Fibroblast of the aortic adventitia (primary cell): ENCODE data around the gene NCF1. TPM values are rescaled to one million over a fixed set of nuclear protein-coding genes. Genes with fewer than 3 reads are reported as not detected.
"Not testable (repeated sequence)": the region's sequence is repeated elsewhere in the genome, so short reads cannot be mapped to it uniquely, and the experiment has no call there.

Source experiments
- DNase-seq: peaks from one replicate; pipeline ENCODE4 v3.0.0-alpha.2; 2010; ENCODE audit warnings: low read depth
- H3K4me3 ChIP-seq: 2 replicates; pipeline ENCODE4 v1.5.1; 2011; ENCODE audit warnings: low read depth, mild to moderate bottlenecking, control low read depth, low read length, moderate library complexity
- total RNA-seq: library from RNA; depleted of rRNA; stranded (reverse); fragments of >200 nt; gene quantifications from 2 replicates; pipeline ENCODE4 v1.2.3, GENCODE V29; 2012; ENCODE audit warnings: low replicate concordance

The NCF1 gene
- total RNA-seq, 1 donor = not detected

DNA sequence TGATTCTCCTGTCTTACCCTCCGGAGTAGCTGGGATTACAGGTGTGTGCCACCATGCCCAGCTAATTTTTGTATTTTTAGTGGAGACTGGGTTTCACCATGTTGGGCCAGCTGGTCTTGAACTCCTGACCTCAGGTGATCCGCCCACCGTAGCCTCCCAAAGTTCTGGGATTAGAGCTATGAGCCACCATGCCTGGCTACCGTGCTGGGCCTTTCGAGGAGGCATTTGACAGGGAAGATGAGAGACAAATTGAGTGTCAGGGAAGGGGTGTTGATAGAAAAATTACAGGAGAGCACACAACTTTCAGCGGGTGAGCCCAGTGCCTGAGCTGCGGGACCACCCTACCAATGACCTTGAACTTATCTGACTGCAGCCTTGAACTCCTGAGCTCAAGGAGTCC, 3.7 kb upstream of the NCF1 start:
- H3K4me3 ChIP-seq, DNase-seq: not testable (repeated sequence)

DNA sequence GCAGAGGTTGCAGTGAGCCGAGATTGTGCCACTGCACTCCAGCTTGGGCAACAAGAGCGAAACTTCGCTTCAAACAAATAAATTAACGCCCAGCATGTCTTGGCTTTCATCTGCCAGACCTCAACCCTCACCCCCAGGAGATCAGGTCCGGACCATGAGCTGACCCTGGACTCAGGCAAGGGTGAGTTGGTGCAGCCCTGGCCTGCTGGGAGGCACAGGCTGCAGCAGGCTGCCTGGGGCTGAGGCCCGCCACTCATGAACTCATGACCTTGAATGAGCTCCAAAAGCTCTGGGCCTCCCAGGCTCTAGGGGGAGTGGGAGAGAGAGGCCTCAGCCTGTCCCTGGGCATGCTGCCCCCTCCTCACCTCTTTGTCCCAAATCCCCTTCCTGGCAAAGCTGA, 1.7 kb upstream of the NCF1 start:
- not testable (repeated sequence) for H3K4me3 ChIP-seq, DNase-seq

DNA sequence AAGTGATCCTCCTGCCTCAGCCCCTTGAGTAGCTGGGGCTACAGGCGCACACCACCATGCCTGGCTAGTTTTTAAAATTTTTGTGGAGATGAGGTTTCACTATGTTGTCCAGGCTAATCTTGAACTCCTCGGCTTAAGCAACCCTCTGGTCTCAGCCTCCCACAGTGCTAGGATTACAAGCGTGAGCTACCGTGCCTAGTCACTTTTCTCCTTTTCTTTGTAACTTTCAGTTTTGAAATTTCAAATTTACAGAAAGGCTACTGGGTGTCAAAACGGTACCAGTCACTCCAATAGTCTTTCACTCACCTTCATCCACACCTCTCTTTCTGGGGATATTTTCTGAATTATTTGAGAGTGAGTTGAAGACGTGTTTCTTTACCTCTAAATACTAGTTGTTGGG, 1.3 kb downstream of the NCF1 start:
- not testable (repeated sequence) for H3K4me3 ChIP-seq, DNase-seq

DNA sequence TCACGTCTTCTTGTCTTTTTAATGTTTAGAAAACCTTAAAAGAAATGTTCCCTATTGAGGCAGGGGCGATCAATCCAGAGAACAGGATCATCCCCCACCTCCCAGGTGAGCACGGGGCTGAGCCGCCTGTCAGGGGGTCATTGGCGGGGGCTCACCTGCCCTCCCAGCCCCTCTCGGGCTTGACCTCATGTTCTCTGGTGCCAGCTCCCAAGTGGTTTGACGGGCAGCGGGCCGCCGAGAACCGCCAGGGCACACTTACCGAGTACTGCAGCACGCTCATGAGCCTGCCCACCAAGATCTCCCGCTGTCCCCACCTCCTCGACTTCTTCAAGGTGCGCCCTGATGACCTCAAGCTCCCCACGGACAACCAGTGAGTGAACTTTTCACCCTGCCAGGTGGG, 5.2 kb downstream of the NCF1 start:
- DNase-seq, H3K4me3 ChIP-seq: not testable (repeated sequence)

DNA sequence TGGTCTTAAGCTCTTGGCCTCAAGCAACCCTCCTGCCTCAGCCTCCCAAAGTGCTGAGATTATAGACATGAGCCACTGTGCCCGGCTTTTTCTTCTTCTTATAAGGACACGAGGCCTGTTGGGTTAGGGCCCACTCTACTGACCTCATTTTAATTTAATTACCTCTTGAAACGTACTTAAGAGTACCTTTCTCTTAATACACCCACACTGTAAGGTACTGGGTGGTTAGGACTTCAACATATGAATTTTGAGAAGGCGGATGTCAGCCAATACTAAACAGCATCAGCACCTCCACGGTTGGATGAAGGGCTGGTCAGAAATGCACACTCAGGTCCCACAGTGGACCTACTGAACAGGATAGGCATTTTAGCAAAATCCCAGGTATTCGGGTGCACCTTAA, 7.9 kb downstream of the NCF1 start:
- H3K4me3 ChIP-seq, DNase-seq: not testable (repeated sequence)

DNA sequence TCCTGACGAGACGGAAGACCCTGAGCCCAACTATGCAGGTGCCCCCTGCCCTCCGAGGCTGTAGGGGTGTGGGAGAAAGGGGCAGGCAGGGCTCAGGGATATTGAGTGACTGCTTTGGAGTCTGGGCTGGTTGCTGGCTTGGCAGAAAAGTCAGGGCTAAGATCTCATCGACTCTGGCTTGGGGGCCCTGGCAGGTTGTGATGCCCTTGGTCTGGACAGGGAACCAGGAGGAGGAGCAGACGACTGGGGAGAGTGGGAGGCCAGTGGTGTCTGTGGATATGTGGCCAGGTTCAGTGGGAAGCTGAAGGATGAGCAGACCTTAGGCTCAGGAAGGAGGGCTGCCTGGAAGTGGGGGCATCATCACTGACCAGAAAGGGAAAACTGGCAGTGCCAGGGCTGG, 9.8 kb downstream of the NCF1 start:
- not testable (repeated sequence) for DNase-seq, H3K4me3 ChIP-seq

DNA sequence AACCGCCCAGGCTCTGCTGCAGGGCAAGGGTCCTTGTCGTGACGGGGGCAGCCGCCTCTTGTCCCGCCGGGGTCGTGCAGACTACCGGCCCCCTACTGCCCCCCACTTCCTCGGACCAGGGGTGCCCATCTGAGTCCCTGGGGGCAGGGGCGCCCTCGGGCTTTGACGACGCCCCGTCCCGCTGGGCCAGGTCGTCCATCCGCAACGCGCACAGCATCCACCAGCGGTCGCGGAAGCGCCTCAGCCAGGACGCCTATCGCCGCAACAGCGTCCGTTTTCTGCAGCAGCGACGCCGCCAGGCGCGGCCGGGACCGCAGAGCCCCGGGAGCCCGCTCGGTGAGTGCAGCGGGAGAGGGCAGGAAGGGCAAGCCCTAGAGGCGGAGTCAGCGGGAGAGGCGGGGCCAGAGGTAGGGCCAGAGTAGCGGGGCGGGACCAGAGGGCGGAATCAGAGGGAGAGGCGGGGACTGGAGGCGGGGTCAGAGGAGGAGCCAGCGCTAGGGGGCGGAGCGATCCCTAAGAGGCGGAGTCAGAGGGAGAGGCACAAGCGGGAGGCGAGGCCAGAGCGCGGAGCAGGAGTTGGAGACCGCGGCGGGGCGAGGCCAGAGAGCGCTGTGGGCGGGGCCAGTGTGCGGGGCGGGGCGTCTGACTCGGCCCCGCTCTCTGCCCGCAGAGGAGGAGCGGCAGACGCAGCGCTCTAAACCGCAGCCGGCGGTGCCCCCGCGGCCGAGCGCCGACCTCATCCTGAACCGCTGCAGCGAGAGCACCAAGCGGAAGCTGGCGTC, 14.7 kb downstream of the NCF1 start:
- DNase-seq = peak; percentile 82

DNA sequence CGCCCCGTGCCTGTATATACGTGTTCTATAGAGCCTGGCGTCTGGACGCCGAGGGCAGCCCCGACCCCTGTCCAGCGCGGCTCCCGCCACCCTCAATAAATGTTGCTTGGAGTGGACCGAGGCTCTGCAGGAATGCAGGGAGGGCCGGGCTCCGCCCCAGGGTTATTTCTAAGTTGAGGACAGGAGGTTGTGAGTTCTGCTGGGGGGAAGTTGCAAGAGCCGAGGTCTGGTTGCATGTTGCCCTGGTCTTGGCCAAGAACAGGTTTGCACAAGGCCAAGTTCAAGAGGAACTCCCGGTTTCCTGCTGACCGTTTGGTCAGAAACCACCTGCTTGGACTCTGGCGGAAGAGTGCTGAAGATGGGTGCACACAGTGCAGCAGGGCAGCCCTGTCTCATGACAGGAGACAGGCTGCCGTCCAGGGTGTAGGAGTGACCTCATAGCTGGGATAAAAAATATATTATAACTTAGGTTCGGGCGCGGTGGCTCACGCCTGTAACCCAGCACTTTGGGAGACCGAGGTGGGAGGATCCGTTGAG, 15.5 kb downstream of the NCF1 start:
- H3K4me3 ChIP-seq, DNase-seq: not testable (repeated sequence)

More for the DNA sequence above, 14.7 kb downstream of the NCF1 start:
- H3K4me3 ChIP-seq = peak overlapping the region; percentile 42

DNA sequence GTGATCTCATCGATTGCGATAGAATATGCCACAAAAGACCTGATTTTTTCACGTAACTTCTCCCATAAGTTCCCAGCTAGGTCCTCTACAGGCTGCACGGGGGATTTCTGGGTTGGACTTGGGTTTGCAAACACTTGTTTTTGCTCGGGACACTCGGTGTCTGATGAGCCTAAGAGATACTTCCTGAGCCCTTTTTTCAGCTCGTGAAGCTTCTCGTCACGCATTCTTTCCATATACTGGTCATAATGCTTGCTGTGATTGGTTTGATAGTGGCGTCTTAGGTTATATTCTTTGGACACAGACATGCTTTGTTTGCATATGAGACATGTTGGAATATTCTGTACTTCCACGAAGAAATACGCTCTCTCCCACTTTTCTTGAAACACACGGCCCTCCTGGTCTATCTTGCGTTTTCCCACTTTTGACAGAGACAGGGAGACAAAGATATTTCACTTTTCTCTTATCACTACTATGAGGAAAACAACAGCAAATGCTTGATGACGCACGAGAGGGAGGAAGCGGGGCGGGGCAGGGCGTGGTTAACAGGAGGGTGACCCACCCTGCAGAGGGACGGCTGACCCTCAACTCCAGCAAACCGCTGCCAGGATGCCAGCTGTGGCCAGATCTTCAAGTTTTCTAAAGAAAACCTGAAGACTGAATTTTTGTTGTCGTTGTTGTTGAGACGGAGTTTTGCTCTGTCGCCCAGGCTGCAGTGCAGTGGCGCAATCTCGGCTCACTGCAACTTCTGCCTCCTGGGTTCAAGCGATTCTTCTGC, 24.2 kb downstream of the NCF1 start:
- DNase-seq, H3K4me3 ChIP-seq: not testable (repeated sequence)

DNA sequence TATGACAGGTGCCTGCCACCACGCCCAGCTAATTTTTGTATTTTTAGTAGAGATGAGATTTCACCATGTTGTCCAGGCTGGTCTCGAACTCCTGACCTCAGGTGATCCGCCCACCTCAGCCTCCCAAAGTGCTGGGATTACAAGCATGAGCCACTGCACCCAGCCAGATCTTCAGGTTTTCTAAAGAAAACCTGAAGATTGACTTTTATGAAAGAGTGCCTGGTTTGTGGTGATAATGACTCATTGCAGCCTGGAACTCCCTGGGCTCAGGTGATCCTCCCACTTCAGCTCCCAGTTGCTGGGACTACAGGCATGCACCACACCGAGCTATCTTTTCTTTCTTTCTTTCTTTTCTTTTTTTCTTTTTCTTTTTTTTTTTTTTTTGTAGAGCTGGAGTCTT, 24.8 kb downstream of the NCF1 start:
- not testable (repeated sequence) for DNase-seq, H3K4me3 ChIP-seq

DNA sequence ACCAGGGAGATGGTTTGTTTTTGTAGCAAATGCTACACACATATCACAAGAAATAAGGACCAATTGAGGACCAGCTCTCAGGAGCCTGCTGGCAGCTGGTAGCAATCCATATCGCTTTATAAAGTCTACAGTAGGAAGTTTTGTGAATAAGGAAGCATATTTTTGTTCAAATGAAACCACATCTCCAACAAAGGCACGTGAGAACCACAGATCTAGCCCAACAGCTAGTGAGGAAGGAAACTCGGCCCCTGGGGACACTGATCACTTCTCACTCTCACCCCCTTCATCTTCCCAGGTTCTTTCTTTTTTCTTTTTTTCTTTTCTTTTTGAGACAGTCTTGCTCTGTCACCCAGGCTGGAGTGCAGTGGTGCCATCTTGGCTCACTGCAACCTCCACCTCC, 42.1 kb downstream of the NCF1 start:
- H3K4me3 ChIP-seq, DNase-seq: not testable (repeated sequence)

DNA sequence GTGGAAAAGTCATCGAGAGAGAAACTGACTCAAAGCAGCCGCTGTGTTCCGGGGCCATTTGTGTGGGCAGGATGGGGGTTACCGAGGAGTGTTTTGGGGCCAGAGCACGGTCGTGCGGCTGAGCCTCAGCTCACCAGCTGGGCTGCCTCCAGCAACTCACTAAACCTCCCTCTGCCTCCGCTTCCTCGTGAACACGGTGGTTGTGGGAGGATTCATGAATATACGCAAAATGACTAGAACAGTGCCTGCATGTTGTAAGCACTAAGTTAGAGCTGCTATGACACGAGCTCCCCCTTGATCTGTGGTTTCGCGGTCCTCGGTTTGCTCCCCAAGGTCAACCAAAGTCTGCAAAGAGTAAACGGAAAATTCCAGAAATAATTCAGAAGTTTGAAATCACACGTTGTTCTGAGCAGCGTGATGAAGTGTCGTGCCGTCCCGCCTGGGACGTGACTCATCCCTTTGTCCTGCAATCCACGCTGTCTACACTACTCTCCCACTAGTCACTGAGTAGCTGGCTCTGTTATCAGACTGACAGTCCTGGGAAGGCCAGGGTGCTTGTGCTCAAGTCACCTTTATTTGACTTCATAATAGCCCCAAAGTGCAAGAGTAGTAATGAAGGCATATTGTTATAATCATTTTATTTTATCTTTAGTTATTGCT, 46.5 kb downstream of the NCF1 start:
- DNase-seq, H3K4me3 ChIP-seq: not testable (repeated sequence)

DNA sequence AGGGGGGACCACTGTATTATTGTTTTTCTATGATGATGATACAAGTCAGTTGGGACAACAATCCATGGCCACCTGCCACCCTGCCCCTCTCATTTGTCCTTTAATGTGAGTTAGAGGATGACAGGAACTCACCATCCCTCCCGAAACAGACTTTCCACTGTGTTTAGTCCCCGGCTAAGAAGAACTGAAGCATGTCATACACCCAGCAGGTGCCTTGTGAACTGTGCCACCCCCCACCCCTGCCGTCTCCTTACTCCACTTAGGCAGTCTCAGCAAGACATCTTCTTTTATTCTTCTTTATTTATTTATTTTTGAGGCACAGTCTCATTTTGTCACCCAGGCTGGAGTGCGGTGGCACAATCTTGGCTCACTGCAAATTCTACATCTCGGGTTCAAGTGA, 47.4 kb downstream of the NCF1 start:
- H3K4me3 ChIP-seq, DNase-seq: not testable (repeated sequence)

DNA sequence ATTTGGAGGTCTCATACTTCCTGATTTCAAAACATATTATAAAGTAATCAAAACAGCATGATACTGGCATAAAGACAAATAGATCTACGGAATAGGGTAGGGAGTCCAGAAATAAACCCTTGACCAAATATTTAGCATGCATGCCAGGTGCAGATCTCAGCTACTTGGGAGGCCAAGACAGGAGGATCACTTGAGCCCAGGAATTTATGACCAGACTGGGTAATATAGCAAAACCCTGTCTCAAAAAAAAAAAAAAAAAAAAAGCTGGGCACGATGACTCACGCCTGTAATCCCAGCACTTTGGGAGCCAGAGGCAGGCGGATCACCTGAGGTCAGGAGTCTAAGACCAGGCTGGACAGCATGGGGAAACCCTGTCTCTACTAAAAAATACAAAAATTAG, 56.1 kb downstream of the NCF1 start:
- DNase-seq, H3K4me3 ChIP-seq: not testable (repeated sequence)

DNA sequence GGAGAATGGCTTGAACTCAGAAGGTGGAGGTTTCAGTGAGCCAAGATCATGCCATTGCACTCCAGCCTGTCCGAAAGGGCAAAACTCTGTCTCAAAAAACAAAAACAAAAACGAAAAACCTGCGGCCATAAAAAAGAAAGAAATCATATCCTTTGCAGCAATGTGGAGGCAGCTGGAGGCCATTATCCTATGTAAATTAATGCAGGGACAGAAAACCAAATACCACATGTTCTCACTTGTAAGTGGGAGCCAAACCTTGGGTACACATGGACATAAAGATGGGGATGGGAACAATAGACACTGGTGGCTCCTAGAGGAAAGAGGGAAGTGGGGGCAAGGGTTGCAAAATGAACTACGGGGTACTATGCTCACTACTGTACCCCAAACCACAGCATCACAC, 56.6 kb downstream of the NCF1 start:
- not testable (repeated sequence) for DNase-seq, H3K4me3 ChIP-seq
